Activated CD4-positive, alpha-beta T cell treated with anti-CD3 and anti-CD28 coated beads, Interleukin-2, Interleukin-6, amounts not matched to agents 100 ng/mL and 50 ng/mL, durations not matched to agents 16 hours and 8 hours (primary cell): ENCODE measurements around the gene SLC6A12.

Source experiments
- DNase-seq: peaks from one replicate; pipeline ENCODE4 v3.0.0-alpha.2; 2020

Gene SLC6A12

GRCh38 chr12:175759-176158 lies 38.2 kb downstream of the SLC6A12 start:
- no peak for DNase-seq

GRCh38 chr12:175250-175649 lies 38.7 kb downstream of the SLC6A12 start:
- DNase-seq = no peak

GRCh38 chr12:174596-174995 lies 39.4 kb downstream of the SLC6A12 start:
- no peak for DNase-seq

- no peak for DNase-seq
Measured at GRCh38 chr12:174124-174523, 39.8 kb downstream of the SLC6A12 start.

- no peak for DNase-seq
Measured at GRCh38 chr12:172732-173161, 41.2 kb downstream of the SLC6A12 start.

- DNase-seq = no peak
Measured at GRCh38 chr12:171743-172676, 41.9 kb downstream of the SLC6A12 start.

GRCh38 chr12:171276-171675 lies 42.7 kb downstream of the SLC6A12 start:
- no peak for DNase-seq

- no peak for DNase-seq
Measured at GRCh38 chr12:170371-171225, 43.4 kb downstream of the SLC6A12 start.

GRCh38 chr12:169528-170370 lies 44.2 kb downstream of the SLC6A12 start:
- DNase-seq = no peak

- no peak for DNase-seq
Measured at GRCh38 chr12:168763-169525, 45.0 kb downstream of the SLC6A12 start.

- no peak for DNase-seq
Measured at GRCh38 chr12:167959-168600, 45.9 kb downstream of the SLC6A12 start.

GRCh38 chr12:166425-167075 lies 47.4 kb downstream of the SLC6A12 start:
- DNase-seq = no peak

GRCh38 chr12:165862-166368 lies 48.0 kb downstream of the SLC6A12 start:
- no peak for DNase-seq

- DNase-seq = no peak
Measured at GRCh38 chr12:164207-164606, 49.8 kb downstream of the SLC6A12 start.

- DNase-seq = no peak
Measured at GRCh38 chr12:163406-163986, 50.5 kb downstream of the SLC6A12 start.

GRCh38 chr12:162467-163307 lies 51.3 kb downstream of the SLC6A12 start:
- no peak for DNase-seq

GRCh38 chr12:161823-162222 lies 52.1 kb downstream of the SLC6A12 start:
- DNase-seq = no peak

GRCh38 chr12:160858-161257 lies 53.1 kb downstream of the SLC6A12 start:
- no peak for DNase-seq

GRCh38 chr12:159156-159782 lies 54.7 kb downstream of the SLC6A12 start:
- DNase-seq = no peak
